DMS114 treated with DMSO at 0.1 percent for 48 hours (cell line): ENCODE measurements around the gene GRAMD2A.
"Not testable (repeated sequence)": the region's sequence is repeated elsewhere in the genome, so short reads cannot be mapped to it uniquely, and the experiment has no call there.

Experiments
- DNase-seq: peaks from one replicate; lab custom pipeline; 2025; ENCODE audit not compliant: unreplicated experiment; lab: John Stamatoyannopoulos, UW

The GRAMD2A gene

GRCh38 chr15:72189250-72189902 lies 8.2 kb downstream of the GRAMD2A start:
- DNase-seq, result no peak

- no peak for DNase-seq
Measured at GRCh38 chr15:72184165-72184811, 13.3 kb downstream of the GRAMD2A start.

DNA sequence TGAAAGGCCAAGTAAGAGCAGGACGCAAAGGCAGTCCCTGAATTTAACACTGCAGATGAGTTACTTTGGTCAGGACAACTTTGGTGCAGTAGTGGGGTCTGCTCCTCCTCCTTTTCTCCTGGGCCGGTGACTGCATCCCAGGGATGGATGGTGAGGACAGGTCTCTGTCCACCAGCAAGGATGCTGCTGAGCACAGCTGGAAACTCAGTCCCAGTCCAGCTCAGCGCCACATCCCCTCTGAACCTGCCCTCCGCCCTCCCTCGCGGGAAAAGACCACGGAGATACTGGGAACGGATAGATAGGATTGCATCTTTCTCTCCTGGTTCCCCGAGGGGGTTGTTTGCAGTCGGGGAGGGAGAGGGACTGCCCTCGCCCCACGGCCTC lies 13.8 kb downstream of the GRAMD2A start:
- DNase-seq, result no peak

DNA sequence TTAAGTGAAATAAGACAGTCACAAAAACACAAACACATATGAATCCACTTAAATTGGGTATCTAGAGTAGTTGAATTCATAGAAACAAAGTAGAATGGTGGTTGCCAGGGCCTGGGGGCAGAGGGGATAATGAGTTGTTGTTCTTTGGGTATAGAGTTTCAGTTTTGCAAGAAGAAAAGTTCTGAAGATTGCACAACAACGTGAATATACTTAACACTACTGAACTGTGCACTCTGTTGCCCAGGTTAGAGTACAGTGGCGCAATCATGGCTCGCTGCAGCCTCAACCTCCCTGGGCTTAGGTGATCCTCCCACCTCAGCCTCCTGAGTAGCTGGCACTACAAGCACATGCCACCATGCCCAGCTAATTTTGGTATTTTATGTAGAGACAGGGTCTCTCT lies 14.9 kb downstream of the GRAMD2A start:
- no peak for DNase-seq

- DNase-seq, result no peak
Measured at GRCh38 chr15:72182244-72182643, 15.3 kb downstream of the GRAMD2A start.

DNA sequence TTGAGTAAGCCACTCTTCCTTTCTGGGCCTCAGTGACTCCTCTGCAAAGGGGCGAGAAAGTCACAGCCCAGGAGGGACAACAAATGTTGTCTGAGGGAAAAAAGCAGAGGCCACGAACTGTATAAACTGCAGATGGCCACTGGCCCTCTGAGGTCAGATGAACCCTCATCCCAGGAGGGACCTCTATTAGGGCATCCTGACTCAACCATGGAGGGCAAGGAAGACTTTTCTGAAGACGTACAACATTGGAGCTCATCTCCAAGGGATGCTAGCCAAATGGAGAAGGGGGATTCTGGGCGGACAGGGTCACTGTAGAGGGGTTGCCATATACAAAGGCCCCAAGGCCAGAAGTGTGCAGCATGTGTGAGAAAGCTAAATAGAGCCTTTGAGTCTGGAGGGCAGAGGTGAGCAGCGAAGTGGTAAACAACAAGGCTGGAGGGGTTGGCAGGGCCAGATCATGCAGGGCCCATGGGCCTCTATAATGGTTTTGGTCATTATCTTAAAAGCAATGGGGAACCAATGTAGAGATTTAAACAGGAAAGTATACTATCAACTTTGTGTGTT lies 16.7 kb downstream of the GRAMD2A start:
- DNase-seq, result no peak

DNA sequence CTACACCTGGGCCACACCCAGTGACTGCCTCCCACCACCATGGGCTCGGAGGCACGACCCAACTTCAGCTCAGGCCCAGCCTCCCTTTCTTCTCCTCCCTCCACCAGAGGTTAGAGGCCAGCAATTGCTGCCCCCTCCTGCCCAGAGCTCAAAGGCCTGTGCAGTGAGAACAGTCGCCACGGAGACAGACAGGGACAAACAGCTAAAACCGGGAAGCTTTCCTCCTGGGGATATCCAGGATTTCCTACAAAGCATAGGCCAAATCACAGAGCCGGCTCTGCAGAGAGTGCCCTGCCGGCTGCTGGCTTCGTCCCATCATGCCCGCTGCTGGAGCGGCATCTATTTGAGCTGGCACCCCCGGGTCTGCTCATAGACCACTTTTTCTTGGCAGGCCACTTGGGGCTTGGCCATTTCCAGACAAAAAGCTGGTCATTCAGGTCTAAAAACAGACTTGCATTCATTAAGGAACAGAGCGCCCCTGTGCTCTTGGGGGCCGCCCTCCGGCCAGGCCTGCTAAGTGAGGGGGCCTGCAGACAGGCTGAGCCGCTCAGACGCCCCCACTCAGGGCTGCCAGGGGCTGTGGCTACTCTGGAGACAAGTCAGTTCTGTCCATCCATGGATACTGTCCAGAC lies 17.5 kb downstream of the GRAMD2A start:
- no peak for DNase-seq

- DNase-seq, result no peak
Measured at GRCh38 chr15:72178976-72179585, 18.5 kb downstream of the GRAMD2A start.

- no peak for DNase-seq
Measured at GRCh38 chr15:72176743-72177142, 20.8 kb downstream of the GRAMD2A start.

DNA sequence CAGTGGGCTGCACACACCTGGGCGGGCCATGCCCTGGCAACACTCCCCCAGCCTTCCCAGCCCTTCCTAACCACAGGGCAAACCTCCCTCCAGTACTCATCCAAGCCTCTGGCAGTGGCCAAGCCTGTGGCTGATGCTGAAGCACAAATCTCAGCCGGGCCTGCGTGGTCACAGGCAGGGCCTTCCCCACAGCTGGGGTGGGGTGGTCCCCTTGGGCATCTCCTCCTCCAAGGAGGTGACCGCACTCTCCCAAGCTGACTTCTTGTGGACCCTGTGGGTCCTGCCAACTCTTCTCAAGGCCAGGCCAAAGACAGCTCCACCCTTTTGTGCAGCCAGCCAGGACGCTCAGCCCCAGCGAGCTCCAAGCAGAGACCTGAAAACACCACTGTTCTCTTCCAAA lies 21.4 kb downstream of the GRAMD2A start:
- no peak for DNase-seq

GRCh38 chr15:72175186-72176044 lies 22.2 kb downstream of the GRAMD2A start:
- DNase-seq, result no peak

DNA sequence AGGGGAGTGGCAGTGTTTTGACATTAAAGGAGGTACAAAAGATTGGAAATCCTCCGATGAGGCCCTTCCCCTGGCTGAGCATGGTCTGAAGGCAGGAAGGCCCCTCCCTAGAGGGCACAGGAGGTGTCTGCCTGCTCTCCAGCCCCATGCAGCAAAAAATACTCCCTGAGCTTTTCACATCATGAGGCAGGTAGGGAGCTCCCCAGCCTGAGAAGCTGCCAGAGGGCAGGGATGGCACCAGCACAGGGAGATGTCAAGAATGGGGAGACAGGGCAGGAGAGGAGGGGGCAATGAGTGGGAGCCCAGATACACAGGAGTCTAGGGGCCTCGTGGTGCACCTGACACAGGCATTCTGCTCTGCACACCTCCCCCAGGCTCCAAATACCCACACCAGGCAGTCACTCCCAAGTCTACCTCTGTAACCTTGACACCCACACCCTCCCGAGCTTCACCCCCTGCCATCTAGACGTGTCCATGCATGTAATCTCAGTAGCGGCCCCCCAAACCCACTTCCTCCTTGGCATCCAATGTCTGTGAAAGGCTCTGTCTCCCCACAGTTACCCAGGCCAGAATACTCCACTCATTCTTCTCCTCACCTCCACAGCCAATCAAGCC lies 22.9 kb downstream of the GRAMD2A start:
- DNase-seq, result no peak

- no peak for DNase-seq
Measured at GRCh38 chr15:72173864-72174550, 23.6 kb downstream of the GRAMD2A start.

GRCh38 chr15:72173401-72173800 lies 24.2 kb downstream of the GRAMD2A start:
- DNase-seq, result no peak

DNA sequence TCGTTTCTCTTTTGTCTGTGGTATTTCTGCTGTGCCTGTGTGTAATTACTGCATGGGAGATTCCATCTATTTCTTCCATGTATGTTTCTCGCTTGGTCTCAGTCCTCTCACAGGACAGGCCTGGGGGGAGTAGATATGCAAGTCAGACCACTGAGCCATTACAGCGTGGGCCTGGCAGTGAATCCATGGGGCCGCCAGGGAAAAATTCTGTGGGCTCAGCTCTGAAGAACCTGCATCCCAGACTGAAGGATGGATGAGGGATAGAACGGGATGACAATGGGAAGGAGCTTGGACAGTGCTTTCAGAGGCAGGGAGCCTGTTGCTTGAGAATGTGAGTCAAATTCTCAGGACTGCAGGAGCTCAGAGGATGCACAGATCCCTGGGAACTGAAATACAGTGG lies 24.8 kb downstream of the GRAMD2A start:
- no peak for DNase-seq

- DNase-seq, result not testable (repeated sequence)
Measured at GRCh38 chr15:72171978-72172377, 25.6 kb downstream of the GRAMD2A start.

DNA sequence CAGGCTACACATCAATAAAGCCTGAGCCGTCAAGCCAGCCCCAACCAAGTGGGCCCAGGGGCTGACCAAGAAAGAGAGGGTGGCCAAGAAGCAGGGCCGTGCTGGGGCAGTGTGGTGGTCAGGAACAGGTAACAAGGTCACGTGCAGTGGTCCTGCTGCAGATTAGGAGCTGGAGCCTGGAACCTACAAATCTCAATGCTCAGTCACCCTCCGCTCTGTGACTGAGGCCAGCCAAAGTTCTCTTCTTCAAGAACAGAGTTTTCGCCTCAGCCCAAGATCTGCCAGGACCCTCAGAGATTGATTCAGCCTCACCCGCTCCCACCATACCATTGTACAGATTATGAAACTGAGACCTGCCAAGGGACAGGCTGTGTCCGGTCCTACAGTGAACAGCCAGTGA lies 26.9 kb downstream of the GRAMD2A start:
- no peak for DNase-seq

GRCh38 chr15:72169921-72170611 lies 27.5 kb downstream of the GRAMD2A start:
- DNase-seq, result no peak

- no peak for DNase-seq
Measured at GRCh38 chr15:72169236-72169920, 28.2 kb downstream of the GRAMD2A start.
